Measurements from ENCODE around the gene RHBDD1. TPM values are rescaled to one million over a fixed set of nuclear protein-coding genes. Genes with fewer than 3 reads are reported as not detected.

Gene RHBDD1, protein sequence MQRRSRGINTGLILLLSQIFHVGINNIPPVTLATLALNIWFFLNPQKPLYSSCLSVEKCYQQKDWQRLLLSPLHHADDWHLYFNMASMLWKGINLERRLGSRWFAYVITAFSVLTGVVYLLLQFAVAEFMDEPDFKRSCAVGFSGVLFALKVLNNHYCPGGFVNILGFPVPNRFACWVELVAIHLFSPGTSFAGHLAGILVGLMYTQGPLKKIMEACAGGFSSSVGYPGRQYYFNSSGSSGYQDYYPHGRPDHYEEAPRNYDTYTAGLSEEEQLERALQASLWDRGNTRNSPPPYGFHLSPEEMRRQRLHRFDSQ
- 32.0 and 34.9 TPM in 2 replicates for total RNA-seq (ENCODE audit: low replicate concordance)
- long read RNA-seq, full-length matches to known transcripts, result 12 of 25 reads
- long read RNA-seq, partial matches to known transcripts, result 6 of 25 reads
- long read RNA-seq, other reads (novel, unspliced or antisense), result 7 of 25 reads

DNA sequence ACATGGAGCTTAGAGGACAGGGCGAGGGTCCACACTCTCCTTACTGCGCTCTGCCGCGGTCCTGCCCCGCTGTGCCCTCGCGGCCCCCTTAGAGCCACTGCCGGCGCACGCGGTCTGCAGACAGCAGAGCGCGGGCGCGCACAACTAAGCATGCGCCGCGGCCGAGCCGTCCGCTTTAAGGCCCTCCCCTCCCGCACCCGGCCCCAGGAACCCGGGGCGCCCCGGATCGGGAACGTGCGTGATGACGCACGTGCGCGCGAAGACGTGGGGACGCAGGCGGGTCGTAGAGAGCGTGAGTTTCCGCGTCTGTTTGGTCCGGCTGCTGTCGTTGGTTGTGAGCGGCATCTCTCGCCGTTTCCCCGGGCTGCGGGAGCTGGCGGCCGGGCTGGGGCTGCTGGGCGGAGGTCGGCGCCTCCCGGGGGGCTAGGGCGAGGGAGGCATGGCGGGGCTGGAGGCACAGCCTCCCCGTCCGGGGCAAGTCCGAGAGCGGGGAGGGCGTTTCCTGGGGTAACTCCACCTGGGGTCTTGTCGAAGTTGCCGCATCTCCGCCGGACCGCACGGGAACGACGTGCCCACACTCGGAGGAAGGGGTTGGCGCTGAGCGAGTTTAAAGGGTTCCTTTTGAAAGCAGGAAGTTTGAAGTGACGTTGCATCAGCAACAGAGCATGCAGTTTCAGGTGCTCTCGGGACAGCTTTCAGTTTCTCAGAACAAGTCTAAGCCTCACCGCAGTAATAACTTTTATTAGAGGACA, at the start of gene RHBDD1:
TSS of gene RHBDD1 (plus strand) at position 259 of the 752 bp plus-strand sequence. CDS start 28,640 bp downstream, outside the sequence.
- H3K27me3 Mint-ChIP-seq, result no peaks in the 10 kb centered on the region
- peaks cover 10% of the 10 kb centered on the region for H3K36me3 Mint-ChIP-seq
- H3K27ac Mint-ChIP-seq, result peak within 1 kb of the TSS; percentile 98
- H3K4me1 Mint-ChIP-seq (ENCODE audit: unreplicated experiment), result peaks cover 28% of the 10 kb centered on the region
- no peaks in the 10 kb centered on the region for H3K9me3 Mint-ChIP-seq
- TF ChIP-seq, protein P1, sequence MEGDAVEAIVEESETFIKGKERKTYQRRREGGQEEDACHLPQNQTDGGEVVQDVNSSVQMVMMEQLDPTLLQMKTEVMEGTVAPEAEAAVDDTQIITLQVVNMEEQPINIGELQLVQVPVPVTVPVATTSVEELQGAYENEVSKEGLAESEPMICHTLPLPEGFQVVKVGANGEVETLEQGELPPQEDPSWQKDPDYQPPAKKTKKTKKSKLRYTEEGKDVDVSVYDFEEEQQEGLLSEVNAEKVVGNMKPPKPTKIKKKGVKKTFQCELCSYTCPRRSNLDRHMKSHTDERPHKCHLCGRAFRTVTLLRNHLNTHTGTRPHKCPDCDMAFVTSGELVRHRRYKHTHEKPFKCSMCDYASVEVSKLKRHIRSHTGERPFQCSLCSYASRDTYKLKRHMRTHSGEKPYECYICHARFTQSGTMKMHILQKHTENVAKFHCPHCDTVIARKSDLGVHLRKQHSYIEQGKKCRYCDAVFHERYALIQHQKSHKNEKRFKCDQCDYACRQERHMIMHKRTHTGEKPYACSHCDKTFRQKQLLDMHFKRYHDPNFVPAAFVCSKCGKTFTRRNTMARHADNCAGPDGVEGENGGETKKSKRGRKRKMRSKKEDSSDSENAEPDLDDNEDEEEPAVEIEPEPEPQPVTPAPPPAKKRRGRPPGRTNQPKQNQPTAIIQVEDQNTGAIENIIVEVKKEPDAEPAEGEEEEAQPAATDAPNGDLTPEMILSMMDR (conservative IDR thresholded peaks at IDR 0.05), result no peak
- peak; percentile 95 for DNase-seq (ENCODE audit: extremely low spot score, unreplicated experiment)
- H3K4me3 Mint-ChIP-seq, result peak within 1 kb of the TSS; percentile 97

DNA sequence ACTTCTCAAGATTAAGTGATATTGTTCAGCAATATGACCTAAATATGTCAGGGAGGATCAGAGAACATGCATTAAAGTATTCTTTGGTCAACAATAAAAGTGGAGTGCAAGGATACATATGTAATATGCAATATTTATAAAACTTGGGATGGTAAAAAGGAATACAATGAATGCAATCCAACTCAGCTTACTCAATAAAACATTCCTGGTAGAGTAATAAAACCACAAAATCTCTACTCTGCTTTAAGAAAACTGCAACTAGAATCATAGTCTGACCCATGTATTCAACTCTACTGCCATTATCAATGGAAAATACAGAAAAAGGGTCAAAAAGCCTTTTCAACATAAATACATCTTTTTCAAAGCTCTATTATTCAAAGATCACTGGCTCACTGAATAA, 47.8 kb upstream of the RHBDD1 start:
- no peaks in the 10 kb centered on the region for H3K27me3 Mint-ChIP-seq
- no peaks in the 10 kb centered on the region for H3K9me3 Mint-ChIP-seq
- H3K4me3 Mint-ChIP-seq, result no peak overlapping the region
- peaks cover 48% of the 10 kb centered on the region for H3K4me1 Mint-ChIP-seq (ENCODE audit: unreplicated experiment)
- no peak overlapping the region for H3K27ac Mint-ChIP-seq
- TF ChIP-seq, protein P1 (conservative IDR thresholded peaks at IDR 0.05), result no peak
- DNase-seq (ENCODE audit: extremely low spot score, unreplicated experiment), result no peak
- H3K36me3 Mint-ChIP-seq, result peaks cover 19% of the 10 kb centered on the region

DNA sequence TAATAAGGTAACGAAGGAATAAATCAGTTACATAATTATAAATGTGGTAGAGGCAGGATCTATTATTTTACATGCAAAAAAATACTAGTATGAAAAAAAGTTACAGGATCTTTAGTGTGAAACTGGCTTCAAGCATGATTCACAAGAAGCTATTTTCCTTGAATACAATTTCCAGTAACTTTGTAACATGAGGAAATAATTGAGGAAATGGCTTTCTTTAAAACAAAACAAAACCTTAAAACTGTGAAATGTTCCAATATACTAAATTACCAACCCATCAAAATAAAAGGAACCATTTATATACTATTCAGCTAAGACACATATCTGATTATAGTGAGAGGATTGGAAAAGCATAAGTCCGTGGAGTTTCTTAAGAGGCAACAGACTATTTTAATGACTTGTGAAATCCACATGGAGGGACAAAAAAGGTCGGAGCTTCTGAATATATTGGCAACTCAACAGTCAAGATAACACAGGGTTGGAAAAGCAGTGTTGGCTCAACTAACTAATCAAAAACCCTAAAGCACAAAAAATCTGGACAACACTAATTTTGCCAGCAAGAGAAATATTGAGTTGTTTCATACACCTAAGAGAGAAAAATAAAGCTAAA, 46.9 kb upstream of the RHBDD1 start:
- Mint-ChIP-seq H3K4me3 (peak overlapping the region; percentile 64), H3K27ac (peak overlapping the region; percentile 67)

DNA sequence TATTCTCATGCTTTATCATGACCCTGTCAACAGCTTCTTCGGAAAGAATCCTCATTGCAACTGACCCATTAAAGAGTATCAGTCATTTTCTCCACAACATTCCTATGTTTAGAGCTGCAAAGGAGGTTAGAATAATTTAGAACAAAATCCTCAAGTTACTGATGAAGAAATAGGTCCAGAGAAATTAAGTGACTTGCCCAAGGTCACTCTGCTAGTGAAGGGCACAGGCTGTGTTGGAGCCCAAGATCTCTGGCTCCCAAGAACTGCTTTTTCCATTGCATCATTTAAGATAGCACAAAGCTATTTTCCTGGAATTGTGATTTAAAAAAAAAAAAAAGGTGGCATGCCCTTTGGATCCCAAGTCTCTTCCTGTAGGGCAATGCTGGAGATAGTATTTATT, 45.8 kb upstream of the RHBDD1 start:
- Mint-ChIP-seq H3K4me1 (ENCODE audit: unreplicated experiment) (peaks cover 67% of the 10 kb centered on the region), H3K4me3 (peak overlapping the region; percentile 42), H3K9me3 (no peaks in the 10 kb centered on the region), H3K36me3 (peaks cover 21% of the 10 kb centered on the region), H3K27ac (peak overlapping the region; percentile 38), H3K27me3 (no peaks in the 10 kb centered on the region)
- TF ChIP-seq, protein P1 (conservative IDR thresholded peaks at IDR 0.05), result no peak
- no peak for DNase-seq (ENCODE audit: extremely low spot score, unreplicated experiment)

More for the DNA sequence above, 46.9 kb upstream of the RHBDD1 start:
- Mint-ChIP-seq H3K27me3 (no peaks in the 10 kb centered on the region), H3K36me3 (peaks cover 15% of the 10 kb centered on the region), H3K4me1 (ENCODE audit: unreplicated experiment) (peaks cover 57% of the 10 kb centered on the region), H3K9me3 (no peaks in the 10 kb centered on the region)
- no peak for DNase-seq (ENCODE audit: extremely low spot score, unreplicated experiment)
- TF ChIP-seq, protein P1 (conservative IDR thresholded peaks at IDR 0.05), result no peak

DNA sequence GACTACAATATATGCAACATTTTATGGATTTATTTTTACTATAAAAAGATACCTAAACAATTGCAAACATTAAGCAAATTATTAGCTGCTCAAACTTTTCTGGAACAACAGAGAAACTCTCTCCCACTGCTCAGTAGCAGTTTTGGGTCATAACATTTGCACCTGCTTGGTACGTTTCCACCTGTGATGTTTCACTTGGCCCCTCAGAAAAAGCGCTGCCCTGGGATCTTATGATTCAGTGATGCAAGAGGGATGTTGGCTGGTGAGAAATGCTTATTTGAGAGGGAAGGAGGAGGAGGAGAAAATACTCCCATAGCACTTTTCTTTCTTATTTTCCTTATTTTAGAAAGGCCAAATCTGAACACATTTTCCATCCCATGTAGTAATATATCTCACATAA, 45.4 kb upstream of the RHBDD1 start:
- no peak for DNase-seq (ENCODE audit: extremely low spot score, unreplicated experiment)
- Mint-ChIP-seq H3K4me1 (ENCODE audit: unreplicated experiment) (peaks cover 67% of the 10 kb centered on the region), H3K27me3 (no peaks in the 10 kb centered on the region), H3K9me3 (no peaks in the 10 kb centered on the region), H3K36me3 (peaks cover 21% of the 10 kb centered on the region), H3K4me3 (peak overlapping the region; percentile 93), H3K27ac (peak overlapping the region; percentile 96)
- TF ChIP-seq, protein P1 (conservative IDR thresholded peaks at IDR 0.05), result no peak
